Measurements from ENCODE around the gene SYMPK.
A peak's percentile ranks its signal among the peaks of the same experiment; 100 is the strongest.
"Not testable (repeated sequence)": the region's sequence is repeated elsewhere in the genome, so short reads cannot be mapped to it uniquely, and the experiment has no call there.

SYMPK gene

GRCh38 chr19:45862564-45863334 is at the start of gene SYMPK:
TSS of gene SYMPK (minus strand) at chr19:45863147. CDS start at chr19:45854495, 8,652 bp downstream.
- peak; percentile 99 for DNase-seq

DNA sequence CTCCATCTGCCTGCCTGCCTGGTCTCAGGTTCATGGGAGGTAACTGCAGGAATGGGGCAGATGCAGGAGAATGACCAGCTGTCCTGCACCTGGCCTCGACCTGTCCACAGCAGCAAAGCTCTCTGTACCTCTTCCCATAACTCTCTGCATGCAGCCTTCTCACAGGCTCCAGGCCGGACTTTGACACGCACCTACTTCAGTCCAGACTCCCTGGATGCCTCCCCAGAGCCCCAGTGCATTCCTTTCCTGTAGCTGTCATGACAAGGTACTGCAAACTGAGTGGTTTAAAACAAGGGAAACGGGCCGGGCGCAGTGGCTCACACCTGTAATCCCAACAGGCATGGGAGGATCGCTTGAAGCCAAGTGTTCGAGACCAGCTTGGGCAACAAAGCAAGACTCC is 48.3 kb upstream of the SYMPK start:
- DNase-seq: no peak

- DNase-seq: no peak
These were observed 46.0 kb upstream of the SYMPK start for GRCh38 chr19:45908956-45909355.

DNA sequence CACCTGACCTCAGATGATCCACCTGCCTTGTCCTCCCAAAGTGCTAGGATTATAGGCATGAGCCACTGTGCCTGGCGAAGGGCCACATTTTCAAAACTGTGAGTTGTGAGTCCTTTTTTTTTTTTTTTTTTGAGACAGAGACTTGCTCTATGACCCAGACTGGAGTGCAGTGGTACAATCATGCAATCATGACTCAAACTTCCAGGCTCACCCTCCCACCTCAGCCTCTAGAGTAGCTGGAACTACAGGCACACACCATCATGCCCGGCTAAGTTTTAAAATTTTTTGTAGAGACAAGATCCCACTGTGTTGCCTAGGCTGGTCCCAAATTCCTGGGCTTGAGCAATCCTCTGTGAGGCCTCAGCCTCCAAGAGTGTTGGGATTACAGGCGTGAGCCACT is 43.3 kb upstream of the SYMPK start:
- no peak for DNase-seq

- DNase-seq: no peak
These were observed 42.1 kb upstream of the SYMPK start for GRCh38 chr19:45905011-45905410.

GRCh38 chr19:45902651-45903625 is 40.0 kb upstream of the SYMPK start:
- peak; percentile 99 for DNase-seq

- DNase-seq: peak; percentile 41
These were observed 39.1 kb upstream of the SYMPK start, which contains the start of gene MYPOP for GRCh38 chr19:45901912-45902650. TSS of gene MYPOP (minus strand) at chr19:45902613. CDS start at chr19:45901773, 840 bp downstream.

GRCh38 chr19:45901432-45901911 is 38.5 kb upstream of the SYMPK start:
- peak; percentile 74 for DNase-seq

- peak; percentile 76 for DNase-seq
These were observed 37.9 kb upstream of the SYMPK start for GRCh38 chr19:45900738-45901431.

- DNase-seq: no peak
These were observed 37.1 kb upstream of the SYMPK start for GRCh38 chr19:45899919-45900589.

DNA sequence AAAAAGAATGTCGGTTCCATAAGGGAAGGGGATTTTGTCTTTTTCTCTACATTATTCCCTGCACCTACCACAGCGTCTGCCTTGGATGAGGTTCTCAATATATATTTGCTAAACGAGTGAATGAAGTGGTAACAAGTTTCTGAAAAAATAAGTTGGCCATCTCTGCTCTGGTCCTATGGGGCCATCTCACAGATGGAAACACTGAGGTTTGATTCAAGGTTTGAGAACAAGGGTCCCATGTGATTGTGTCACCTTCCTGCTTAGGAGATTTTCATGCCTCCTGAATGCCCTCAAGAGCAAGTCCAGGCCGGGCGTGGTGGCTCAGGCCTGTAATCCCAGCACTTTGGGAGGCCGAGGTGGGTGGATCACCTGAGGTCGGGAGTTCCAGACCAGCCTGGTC is 36.3 kb upstream of the SYMPK start:
- DNase-seq: no peak

DNA sequence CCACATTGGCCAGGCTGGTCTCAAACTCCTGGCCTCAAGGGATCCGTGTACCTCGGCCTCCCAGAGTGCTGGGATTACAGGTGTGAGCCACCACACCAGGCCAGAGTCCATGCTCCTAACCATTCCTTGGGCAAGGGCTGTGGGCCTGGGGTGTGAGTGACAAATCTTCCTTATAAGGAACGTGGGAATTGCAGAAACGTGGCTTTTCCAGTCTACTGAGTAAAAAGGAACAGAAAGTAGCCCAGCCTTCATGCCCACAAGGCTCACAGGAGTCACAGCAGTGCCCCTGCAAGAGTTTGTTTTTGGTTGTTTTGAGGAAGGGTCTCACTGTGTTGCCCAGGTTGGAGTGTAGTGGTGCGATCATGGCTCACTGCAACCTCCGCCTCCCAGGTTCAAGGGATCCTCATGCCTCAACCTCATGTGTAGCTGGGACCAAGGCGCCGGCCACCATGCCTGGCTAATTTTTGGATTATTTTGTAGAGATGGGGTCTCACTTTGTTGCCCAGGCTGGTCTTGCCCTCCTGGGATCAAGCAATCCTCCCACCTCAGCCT is 34.4 kb upstream of the SYMPK start:
- DNase-seq: no peak

DNA sequence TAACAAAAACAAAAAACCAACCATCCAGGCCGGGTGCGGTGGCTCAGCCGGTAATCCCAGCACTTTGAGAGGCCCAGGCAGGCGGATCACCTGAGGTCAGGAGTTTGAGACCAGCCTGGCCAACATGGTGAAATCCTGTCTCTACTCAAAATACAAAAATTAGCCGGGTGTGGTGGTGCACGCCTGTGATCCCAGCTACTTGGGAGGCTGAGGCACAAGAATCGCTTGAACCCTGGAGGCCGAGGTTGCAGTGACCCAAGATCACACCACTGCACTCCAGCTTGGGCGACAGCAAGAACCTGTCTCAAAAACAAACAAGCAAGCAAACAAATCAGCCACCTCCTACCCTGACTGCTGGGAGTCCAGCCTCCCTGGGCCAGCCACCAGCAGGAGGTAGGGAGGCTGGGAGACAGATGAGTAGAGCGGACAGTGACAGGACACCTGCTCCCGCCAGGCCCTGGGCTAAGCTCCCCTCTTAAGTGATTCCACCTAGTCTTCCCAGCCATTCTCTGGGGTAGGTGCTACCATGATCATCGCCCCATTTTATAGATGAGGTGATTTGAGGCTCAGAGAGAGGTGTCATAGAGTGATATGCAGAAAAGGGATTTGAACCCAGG is 33.1 kb upstream of the SYMPK start:
- not testable (repeated sequence) for DNase-seq

GRCh38 chr19:45895519-45895972 is 32.6 kb upstream of the SYMPK start:
- no peak for DNase-seq

DNA sequence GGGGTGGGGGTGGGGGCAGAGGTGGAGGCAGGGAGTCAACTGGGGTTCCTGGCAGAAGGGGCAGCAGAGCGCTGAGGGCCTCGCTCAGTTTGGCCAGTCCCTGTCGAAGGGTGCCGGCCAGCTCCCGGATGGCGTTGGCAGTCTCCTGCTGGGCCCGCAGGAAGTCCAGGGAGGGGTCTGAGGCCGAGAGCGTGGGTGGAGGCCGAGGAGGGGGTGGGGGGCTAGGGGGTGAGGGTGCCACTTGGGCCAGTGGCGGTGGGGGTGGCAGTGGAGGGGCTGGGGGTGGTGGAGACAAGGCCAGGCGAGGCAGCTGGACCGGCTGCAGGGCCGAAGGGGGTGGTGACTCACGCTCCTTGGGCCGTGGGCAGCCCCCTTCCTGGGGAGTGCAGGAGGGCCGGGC is 27.9 kb upstream of the SYMPK start:
- DNase-seq: no peak

DNA sequence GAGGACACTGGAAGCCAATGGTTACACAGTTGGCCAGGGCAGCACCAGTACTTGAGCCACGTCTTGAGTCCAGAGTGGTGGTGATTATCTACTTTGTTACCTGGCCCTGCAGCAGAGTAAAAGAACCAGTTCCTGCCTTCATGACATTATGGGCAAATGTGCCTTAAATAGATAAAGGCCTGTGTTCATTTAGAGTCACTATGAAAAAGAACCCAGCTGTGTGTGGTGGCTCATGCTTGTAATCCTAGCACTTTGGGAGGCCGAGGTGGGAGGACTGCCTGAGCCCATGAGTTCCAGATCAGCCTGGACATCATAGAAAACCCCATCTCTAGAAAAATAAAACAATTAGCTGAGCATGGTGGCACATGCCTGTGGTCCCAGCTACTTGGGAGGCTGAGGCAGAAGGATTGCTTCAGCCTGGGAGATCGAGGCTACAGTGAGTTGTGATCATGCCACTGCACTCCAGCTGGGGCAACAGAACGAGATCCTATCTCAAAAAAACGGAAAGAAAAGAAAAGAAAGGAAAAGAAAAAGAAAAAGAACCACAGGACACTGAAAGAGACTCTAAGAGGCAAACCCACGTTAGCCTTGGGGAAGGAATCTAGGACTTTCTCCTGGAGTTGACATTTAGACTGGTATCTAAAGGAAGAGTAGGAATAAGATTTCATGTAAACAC is 26.4 kb upstream of the SYMPK start:
- peak; percentile 73 for DNase-seq

DNA sequence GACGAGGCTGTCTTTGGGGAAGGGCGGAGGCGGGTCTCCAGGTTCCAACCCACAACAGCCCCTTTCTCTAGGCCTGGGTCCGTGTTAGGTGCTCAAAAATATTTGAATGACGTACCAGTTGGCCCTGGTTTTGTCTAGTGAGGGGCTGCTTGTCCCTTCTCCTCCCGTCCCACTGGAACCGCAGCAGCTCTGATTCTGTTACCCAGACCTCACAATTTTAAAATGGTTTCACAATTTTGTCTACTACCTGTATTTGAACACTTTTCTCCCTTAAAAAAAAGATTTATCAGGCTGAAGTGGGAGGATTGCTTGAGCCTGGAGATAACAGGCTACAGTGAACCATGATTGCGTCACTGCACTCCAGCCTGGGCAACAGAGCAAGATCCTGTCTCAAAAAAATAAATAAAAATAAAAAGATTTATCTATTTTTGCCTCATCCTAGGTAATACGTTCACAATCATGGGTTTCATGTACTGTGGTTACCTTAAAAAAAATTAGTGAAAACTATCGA is 24.3 kb upstream of the SYMPK start:
- DNase-seq: no peak

DNA sequence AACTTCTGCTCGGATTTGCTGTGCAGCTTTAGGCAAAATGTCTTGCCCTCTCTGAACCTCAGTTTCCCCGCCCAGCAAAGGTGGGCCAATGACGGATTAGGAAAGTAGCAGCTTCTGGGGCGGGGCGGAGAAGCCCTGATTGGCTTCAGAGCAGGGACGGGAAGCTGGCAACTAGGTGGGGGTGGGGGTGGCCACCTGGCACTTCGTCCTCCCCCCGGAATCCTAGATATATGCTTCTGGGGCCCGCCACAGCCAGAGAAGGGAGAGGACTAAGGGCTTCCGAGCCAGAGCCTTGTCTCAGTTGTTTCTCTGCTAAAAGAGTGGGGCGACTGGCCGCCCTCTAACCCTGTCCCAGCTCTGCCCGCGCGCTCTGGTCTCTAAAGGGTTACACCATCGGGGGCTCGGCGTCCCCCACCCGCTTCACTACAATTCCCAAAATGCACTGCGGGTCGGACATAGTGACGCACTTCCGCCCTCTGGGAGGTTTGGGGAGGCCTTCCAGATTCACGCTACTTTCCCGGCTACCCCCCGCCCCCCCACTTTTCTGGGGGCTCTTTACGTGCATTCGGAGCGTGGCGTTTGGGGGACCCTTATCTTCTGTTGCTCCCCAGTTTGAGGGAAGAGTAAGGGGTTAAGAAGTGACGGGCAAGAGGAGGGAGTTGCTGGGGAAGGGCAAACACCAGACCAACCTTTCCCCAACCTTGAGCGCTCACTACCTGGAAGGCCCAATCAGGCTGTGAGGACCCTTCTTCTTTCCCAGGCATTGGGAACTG is 23.7 kb upstream of the SYMPK start:
- peak; percentile 97 for DNase-seq

Data from hematopoietic multipotent progenitor cell treated with erythropoietin and hydrocortisone succinate and interleukin-3 and kit ligand, for 6 days (in vitro differentiated cells).